ENCODE results near the gene TIMM9. TPM values are rescaled to one million over a fixed set of nuclear protein-coding genes. Genes with fewer than 3 reads are reported as not detected.

Gene TIMM9
- total RNA-seq, 6 experiments from 2014 or later = 10.3 to 44.4 (median 18.2) TPM

DNA sequence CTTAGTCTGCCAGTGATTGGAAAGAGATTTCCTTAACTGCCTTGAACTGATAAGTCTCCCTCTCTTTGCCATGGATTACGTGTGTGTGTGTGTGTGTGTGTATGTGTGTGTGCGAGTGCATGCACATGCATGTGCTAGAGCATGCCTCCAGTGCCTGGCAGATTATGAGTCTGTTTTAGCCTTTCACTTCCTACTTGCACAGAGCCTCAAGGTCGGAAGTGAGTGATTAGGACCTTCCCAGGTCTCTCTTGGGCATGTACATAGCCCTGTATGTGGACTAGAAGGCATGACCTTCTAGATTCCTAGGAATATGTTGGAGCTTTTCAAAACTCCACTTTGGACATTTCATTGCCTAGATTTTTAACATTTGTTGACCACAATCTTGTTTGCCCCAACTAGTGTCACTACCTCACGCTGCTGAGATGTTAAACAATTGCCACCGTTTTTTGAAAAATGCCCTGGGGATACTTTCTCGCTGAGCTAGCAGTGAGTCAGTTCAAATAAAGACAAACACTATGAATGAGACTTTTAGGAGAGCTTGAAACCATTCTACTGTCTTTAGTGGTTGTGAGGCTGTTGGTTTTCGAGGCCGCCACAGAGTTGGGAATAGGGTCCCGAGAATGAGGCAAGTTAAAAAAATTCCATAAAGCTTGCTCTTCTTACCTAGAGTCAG, 28.4 kb upstream of the TIMM9 start:
- TF ChIP-seq, protein P1, sequence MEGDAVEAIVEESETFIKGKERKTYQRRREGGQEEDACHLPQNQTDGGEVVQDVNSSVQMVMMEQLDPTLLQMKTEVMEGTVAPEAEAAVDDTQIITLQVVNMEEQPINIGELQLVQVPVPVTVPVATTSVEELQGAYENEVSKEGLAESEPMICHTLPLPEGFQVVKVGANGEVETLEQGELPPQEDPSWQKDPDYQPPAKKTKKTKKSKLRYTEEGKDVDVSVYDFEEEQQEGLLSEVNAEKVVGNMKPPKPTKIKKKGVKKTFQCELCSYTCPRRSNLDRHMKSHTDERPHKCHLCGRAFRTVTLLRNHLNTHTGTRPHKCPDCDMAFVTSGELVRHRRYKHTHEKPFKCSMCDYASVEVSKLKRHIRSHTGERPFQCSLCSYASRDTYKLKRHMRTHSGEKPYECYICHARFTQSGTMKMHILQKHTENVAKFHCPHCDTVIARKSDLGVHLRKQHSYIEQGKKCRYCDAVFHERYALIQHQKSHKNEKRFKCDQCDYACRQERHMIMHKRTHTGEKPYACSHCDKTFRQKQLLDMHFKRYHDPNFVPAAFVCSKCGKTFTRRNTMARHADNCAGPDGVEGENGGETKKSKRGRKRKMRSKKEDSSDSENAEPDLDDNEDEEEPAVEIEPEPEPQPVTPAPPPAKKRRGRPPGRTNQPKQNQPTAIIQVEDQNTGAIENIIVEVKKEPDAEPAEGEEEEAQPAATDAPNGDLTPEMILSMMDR (IDR thresholded peaks at IDR 0.05) = no peak
- TF ChIP-seq POLR2A (IDR thresholded peaks at IDR 0.05) = no peak
- no peaks in the 10 kb centered on the region for H3K4me1 ChIP-seq
- 96% methylated on average over 9 of the region's 9 CpGs for WGBS (ENCODE audit: insufficient coverage, low coverage, low lambda C conversion rate, missing lambda C conversion rate)
- no peaks in the 10 kb centered on the region for H3K9me3 ChIP-seq
- intact Hi-C loops (cut with DNase I) = no loop called here
- peaks cover 0 to 51% (median 9%) of the 10 kb centered on the region in 4 donors for H3K36me3 ChIP-seq
- ATAC-seq (no peak), DNase-seq (no peak)
- H3K27ac ChIP-seq = no peak overlapping the region
- no peaks in the 10 kb centered on the region for H3K27me3 ChIP-seq
- no peak overlapping the region for H3K4me3 ChIP-seq

GRCh38 chr14:58444627-58445026, 17.3 kb upstream of the TIMM9 start:
- ATAC-seq (no peak), DNase-seq (no peak)
- Histone ChIP-seq H3K27ac (no peak overlapping the region), H3K27me3 (no peaks in the 10 kb centered on the region), H3K4me3 (no peak overlapping the region), H3K9me3 (no peaks in the 10 kb centered on the region), H3K36me3 (peaks cover 0 to 37% (median 4%) of the 10 kb centered on the region in 4 donors), H3K4me1 (no peaks in the 10 kb centered on the region)
- intact Hi-C loops (cut with DNase I) = no loop called here
- 90% methylated on average over 5 of the region's 5 CpGs for WGBS (ENCODE audit: insufficient coverage, low coverage, low lambda C conversion rate, missing lambda C conversion rate)
- TF ChIP-seq POLR2A (IDR thresholded peaks at IDR 0.05) = no peak
- TF ChIP-seq, protein P1 (IDR thresholded peaks at IDR 0.05) = no peak

DNA sequence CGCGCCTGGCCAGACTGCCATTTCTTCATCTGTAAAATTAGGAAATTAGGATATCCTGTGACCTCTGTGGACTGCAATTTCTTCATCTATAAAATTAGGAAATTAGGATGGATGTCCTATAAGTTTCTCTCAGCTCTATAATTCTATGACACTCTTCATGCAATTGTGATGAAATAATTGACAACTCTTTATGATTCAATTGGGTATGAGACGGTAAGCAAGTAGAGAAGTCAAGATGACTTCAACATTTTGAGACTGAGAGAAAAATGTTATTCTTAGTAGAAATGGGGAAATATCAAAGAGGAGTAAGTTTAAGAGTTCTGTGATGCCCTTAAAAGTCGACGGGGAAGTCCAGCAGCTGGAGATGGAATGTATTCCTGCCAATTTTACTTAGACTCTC, 12.1 kb upstream of the TIMM9 start:
- WGBS (ENCODE audit: insufficient coverage, low coverage, low lambda C conversion rate, missing lambda C conversion rate) = 71% methylated on average over 5 of the region's 5 CpGs
- H3K27me3 ChIP-seq = no peaks in the 10 kb centered on the region
- TF ChIP-seq, protein P1 (IDR thresholded peaks at IDR 0.05) = no peak
- TF ChIP-seq POLR2A (IDR thresholded peaks at IDR 0.05) = no peak
- no peaks in the 10 kb centered on the region for H3K4me1 ChIP-seq
- H3K9me3 ChIP-seq = no peaks in the 10 kb centered on the region
- ATAC-seq (no peak), DNase-seq (no peak)
- H3K27ac ChIP-seq = no peak overlapping the region
- intact Hi-C loops (cut with DNase I) = no loop called here
- no peak overlapping the region for H3K4me3 ChIP-seq
- peaks cover 0 to 28% (median 4%) of the 10 kb centered on the region in 4 donors for H3K36me3 ChIP-seq

- Histone ChIP-seq H3K27ac (no peak overlapping the region), H3K36me3 (peaks cover 0 to 18% (median 4%) of the 10 kb centered on the region in 4 donors), H3K9me3 (no peaks in the 10 kb centered on the region), H3K27me3 (no peaks in the 10 kb centered on the region), H3K4me3 (no peak overlapping the region), H3K4me1 (peaks cover 0 to 26% (median 7%) of the 10 kb centered on the region in 4 donors)
- intact Hi-C loops (cut with DNase I) = no loop called here
- ATAC-seq (no peak), DNase-seq (no peak)
- WGBS (ENCODE audit: insufficient coverage, low coverage, low lambda C conversion rate, missing lambda C conversion rate) = 78% methylated on average over 1 of the region's 1 CpG
- TF ChIP-seq, protein P1 (IDR thresholded peaks at IDR 0.05) = no peak
- no peak for TF ChIP-seq POLR2A (IDR thresholded peaks at IDR 0.05)
These were observed 2.8 kb upstream of the TIMM9 start for GRCh38 chr14:58430156-58430555.

Measured in right lobe of liver (tissue), 6 donors.